ENCODE measurements around the gene BMPR1B.
"Not testable (repeated sequence)": the region's sequence is repeated elsewhere in the genome, so short reads cannot be mapped to it uniquely, and the experiment has no call there.

The BMPR1B gene

GRCh38 chr4:95038791-95039190, 281.0 kb downstream of the BMPR1B start:
- no peak for DNase-seq (ENCODE audit: low spot score)

DNA sequence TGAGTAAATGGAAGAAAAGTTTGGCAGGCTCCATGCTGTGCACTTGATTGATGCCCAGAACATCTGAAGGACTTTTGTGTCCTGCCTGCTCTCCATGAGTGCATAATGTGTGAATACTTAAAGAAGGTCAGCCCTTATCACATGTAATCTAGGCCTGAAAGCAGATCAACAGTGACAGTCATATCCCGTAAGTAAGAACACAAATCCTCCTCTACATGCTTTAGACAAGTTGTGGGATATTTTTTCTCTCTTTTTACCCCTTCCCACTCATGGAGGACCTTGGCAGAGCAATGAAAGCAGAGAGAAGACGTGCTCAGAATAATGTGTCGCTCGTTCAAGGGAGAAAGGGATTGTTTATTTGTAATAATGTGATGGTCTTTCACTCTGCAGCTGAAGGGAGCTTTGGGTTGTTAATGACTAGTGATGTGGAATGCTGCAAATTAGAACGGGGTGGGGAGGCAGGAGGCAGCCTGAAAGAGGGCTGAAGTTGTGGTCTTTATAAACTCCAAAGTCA, 286.6 kb downstream of the BMPR1B start:
- DNase-seq (ENCODE audit: low spot score): no peak

GRCh38 chr4:95045429-95045828, 287.7 kb downstream of the BMPR1B start:
- no peak for DNase-seq (ENCODE audit: low spot score)

DNA sequence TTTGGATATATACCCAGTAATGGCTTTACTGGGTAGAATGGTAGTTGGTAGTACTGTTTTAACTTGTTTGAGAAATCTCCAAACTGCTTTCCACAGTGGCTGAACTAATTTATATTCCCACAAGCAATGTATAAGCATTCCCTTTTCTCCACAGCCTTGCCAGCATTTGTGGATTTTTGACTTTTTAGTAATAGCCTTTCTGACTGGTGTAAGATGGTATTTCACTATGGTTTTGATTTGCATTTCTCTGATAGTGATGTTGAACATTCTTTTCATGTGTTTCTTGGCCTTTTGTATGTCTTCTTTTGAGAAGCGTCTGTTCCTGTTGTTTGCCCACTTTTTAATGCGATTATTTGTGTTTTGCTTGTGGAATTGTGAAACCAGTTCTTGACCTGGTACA, 290.5 kb downstream of the BMPR1B start:
- no peak for DNase-seq (ENCODE audit: low spot score)

GRCh38 chr4:95049551-95050233, 291.9 kb downstream of the BMPR1B start:
- DNase-seq (ENCODE audit: low spot score): no peak

GRCh38 chr4:95050980-95051701, 293.4 kb downstream of the BMPR1B start:
- no peak for DNase-seq (ENCODE audit: low spot score)

DNA sequence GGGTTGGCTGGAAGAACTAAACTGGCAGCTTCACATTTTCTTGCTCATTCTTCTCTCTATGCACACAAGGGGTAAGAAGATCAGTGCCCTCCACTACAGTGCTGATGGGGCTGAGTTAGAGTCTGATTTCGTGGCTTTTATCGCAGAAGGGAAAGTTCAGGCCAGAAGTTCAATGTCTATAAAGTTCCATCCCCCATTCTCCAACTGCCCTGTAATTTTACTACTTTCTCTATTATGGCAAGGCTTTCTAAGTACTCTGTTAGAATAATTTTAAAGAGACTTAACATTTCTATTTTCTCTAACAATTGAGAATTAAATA, 293.9 kb downstream of the BMPR1B start:
- DNase-seq (ENCODE audit: low spot score): no peak

DNA sequence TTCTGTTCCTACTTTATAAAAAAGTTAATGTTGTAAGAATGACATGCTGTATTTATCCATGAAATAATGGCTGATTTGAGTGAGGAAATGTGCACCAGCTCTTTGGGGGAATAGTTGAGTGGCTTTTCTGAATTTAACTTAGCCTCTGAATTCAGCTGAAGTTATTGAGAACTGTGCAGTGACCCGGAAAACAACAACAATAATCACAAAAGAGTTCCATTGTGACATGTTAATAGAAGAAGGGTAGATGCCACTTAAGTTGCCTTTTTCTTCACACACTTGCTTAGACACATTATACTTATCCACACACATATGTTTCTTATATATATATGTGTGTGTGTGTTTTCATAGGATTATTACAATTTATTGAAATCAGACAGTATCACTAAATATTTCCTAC, 301.2 kb downstream of the BMPR1B start:
- no peak for DNase-seq (ENCODE audit: low spot score)

- no peak for DNase-seq (ENCODE audit: low spot score)
Observed at GRCh38 chr4:95059663-95060062, 301.9 kb downstream of the BMPR1B start.

GRCh38 chr4:95061220-95061619, 303.5 kb downstream of the BMPR1B start:
- no peak for DNase-seq (ENCODE audit: low spot score)

DNA sequence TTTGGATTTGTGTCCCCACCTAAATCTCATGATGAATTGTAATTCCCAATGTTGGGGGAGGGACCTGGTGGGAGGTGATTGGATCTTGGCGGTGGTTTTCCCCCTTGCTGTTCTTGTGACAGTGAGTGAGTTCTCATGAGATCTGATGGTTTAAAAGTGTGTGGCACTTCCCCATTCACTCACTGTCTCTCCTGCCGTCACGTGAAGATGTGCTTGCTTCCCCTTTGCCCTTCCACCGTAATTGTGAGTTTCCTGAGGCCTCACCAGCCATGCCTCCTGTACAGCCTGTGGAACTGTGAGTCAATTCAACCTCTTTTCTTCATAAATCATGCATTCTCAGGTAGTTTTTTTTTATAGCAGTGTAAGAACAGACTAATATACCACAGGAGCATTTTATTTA, 304.0 kb downstream of the BMPR1B start:
- DNase-seq (ENCODE audit: low spot score): not testable (repeated sequence)

DNA sequence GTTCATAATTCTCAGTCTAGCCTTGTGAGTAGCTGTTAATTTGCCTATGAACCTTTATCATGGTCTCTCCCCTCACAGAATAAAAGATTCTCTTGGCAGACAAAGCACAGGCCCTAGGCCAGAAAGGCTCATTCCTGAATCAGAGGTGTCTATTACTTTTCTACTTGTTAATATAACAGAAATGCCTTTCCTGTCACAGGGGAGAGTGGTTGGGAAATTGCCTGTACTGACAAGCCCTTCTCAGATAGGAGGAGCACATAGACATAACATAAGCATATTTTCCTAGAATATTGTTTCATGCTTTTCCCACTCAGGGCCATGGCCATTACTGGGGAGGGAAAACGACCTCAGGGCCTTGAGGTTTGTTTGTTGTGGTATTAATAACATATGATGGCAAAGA, 308.3 kb downstream of the BMPR1B start:
- no peak for DNase-seq (ENCODE audit: low spot score)

- DNase-seq (ENCODE audit: low spot score): no peak
Observed at GRCh38 chr4:95068401-95068800, 310.6 kb downstream of the BMPR1B start.

DNA sequence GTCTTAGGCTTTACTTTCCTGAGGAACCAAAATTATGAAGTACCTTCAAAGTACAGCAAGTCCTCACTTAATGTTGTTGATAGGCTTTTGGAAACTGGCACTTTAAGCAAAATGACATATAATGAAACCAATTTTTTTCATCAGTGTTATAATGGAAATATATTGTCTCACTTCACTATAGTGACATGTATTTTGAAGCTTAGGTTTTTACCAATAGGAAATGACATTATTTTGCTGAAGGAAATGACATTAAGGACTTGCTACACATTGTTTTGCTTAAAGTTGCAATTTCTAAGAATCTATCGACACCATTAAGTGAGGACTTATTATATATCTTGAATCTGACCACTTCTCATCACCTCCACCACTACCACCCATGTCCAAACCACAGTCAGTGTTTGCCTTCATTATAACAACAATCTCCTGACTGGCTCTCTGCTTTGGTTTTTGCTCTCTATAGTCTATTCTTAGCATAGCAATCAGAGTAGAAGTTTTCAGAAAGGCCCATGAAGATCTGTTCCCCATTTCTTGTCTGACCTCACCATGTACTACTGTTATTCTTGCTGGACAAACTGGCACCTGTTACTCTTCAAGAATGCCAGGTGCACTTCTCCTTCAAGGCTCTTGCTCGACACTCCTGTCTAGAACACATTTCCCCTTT, 311.2 kb downstream of the BMPR1B start:
- peak; percentile 34 for DNase-seq (ENCODE audit: low spot score)

- DNase-seq (ENCODE audit: low spot score): no peak
Observed at GRCh38 chr4:95071851-95072250, 314.1 kb downstream of the BMPR1B start.

GRCh38 chr4:95073646-95074045, 315.9 kb downstream of the BMPR1B start:
- no peak for DNase-seq (ENCODE audit: low spot score)

DNA sequence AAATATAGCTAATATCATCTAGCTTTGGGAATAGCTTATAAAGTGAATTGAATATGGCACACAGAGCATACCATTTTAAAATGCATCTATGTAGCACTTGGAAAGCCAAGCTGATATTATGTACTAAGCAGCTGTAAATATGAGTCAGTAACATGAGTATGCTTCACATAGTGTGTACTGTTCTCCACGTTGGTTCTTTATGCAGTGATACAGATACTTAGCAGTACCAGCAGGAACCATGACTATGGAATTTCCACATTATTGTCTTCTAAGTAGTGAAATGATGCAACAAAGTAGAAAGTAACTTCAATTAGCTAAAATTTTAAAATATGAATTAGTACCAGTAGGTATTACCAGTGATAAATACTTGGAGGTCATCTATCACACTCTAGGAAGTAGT, 320.1 kb downstream of the BMPR1B start:
- no peak for DNase-seq (ENCODE audit: low spot score)

GRCh38 chr4:95080969-95081368, 323.2 kb downstream of the BMPR1B start:
- no peak for DNase-seq (ENCODE audit: low spot score)

DNA sequence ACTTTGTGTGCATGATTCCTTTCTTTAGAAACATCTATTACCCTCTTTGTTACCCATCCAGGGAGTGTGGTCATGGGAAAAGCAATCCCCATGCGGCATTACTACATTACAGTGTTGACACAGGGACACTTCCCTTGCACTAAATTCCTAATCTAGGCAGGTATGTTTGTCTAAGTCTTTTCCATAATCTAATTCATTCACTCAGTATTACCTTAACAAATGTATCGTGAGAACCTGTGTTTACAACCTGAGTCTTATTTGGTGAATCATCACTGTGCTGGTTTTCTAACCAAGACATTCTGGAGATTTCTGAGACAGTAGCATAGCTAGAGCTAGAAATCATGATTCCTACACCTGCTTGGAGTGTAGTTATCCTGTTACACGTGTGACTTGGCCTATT, 326.8 kb downstream of the BMPR1B start:
- no peak for DNase-seq (ENCODE audit: low spot score)

- DNase-seq (ENCODE audit: low spot score): no peak
Observed at GRCh38 chr4:95085124-95085833, 327.5 kb downstream of the BMPR1B start.

DNA sequence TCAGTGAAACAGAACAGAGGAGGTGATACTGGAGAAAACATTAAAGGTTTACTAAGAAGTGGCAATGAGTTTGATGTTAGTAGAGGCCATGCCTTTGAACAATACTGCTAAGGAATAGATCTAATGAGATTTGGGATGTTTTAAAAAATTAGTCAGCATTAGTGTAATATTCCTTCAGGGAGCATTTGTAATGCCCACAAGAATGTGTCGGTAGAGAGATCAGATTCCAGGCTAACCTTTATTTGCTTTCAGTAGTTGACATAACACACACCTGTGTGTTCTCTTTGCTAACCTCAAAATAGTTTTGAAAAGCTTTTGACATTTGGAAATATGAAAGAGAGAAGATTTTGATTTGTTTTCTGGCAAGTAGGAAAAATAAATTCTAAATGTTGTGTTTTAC, 328.8 kb downstream of the BMPR1B start:
- DNase-seq (ENCODE audit: low spot score): no peak

DNA sequence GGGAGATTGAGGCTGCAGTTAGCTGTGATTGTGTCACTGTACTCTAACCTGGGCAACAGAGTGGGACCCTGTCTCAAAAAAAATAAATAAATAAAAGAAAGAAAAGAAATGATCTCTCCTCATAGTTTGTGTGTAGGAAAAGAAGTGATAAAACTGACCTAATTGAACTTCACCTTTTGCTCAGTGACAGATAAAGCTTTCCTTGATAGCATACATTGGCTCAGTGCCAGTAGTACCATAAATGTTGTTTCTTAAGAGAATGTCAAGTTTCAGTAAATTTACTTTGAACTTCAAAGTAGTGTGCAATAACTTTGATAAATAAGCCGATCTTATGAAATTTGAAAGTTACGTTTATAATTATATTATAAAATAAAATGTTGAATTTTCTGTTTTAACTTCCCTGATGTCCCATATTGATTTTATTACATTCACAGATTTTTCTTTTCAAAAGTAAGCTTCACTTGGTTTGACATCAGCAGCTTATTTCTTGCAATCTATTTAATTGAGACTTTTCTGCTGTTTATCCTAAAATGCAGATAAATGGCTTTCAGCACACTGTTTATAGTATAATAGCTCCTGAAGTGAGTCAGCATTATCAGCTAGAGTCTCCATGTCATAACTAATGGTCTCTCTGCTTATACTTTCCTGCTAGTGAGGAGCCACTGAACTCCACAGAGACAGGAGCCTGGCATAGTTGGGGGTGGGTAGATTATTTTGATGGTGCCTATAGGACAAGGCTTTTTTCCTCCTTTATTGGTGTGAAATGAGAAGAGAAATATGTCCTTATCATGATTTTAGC, 330.1 kb downstream of the BMPR1B start:
- no peak for DNase-seq (ENCODE audit: low spot score)
